ENCODE data around the gene C9orf152. TPM values are rescaled to one million over a fixed set of nuclear protein-coding genes. Genes with fewer than 3 reads are reported as not detected.

C9orf152 gene
- total and polyA plus RNA-seq, 4 donors = 0.08 to 0.29 (median 0.20) TPM; not detected in 1

DNA sequence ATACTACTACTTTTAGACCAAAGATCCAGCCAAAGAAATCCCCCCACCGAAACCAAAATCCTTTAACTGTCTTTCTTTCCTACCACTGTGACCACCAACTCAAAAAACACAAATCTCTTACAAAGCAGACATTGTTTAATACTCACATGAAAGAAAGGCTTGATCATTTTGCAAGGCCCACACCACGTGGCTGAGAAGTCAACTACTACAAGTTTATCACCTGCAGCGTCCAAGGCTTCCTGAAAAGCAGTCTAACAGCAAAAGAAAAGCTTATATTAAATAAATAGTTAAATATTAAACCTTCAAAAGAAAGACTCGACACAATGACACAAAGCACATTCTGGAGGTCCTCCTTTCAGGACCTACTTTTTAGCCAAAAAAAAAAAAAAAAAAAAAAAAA lies 43.3 kb upstream of the C9orf152 start:
- no peaks in the 10 kb centered on the region for H3K27me3 ChIP-seq (ENCODE audit: control insufficient read depth in 4 of 4, insufficient read depth in 4 of 4, low read length in 3 of 4)
- H3K36me3 ChIP-seq (ENCODE audit: control insufficient read depth in 4 of 4, insufficient read depth in 3 of 4, low read depth in 1 of 4, low read length in 3 of 4) = peaks cover 2 to 23% (median 9%) of the 10 kb centered on the region in 4 donors
- TF ChIP-seq, protein P1, sequence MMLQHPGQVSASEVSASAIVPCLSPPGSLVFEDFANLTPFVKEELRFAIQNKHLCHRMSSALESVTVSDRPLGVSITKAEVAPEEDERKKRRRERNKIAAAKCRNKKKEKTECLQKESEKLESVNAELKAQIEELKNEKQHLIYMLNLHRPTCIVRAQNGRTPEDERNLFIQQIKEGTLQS (IDR thresholded peaks at IDR 0.05) = no peak
- no peak for TF ChIP-seq JUND (IDR thresholded peaks at IDR 0.05)
- TF ChIP-seq HNF4G (IDR thresholded peaks at IDR 0.05) = no peak
- TF ChIP-seq HNF4A (conservative IDR thresholded peaks at IDR 0.05) = no peak
- no peak for TF ChIP-seq TAF1 (conservative IDR thresholded peaks at IDR 0.05)
- no peak for TF ChIP-seq NR2F2 (IDR thresholded peaks at IDR 0.05)
- TF ChIP-seq, protein P2, sequence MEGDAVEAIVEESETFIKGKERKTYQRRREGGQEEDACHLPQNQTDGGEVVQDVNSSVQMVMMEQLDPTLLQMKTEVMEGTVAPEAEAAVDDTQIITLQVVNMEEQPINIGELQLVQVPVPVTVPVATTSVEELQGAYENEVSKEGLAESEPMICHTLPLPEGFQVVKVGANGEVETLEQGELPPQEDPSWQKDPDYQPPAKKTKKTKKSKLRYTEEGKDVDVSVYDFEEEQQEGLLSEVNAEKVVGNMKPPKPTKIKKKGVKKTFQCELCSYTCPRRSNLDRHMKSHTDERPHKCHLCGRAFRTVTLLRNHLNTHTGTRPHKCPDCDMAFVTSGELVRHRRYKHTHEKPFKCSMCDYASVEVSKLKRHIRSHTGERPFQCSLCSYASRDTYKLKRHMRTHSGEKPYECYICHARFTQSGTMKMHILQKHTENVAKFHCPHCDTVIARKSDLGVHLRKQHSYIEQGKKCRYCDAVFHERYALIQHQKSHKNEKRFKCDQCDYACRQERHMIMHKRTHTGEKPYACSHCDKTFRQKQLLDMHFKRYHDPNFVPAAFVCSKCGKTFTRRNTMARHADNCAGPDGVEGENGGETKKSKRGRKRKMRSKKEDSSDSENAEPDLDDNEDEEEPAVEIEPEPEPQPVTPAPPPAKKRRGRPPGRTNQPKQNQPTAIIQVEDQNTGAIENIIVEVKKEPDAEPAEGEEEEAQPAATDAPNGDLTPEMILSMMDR (IDR thresholded peaks at IDR 0.05; ENCODE audit: low read depth, low read length, missing input control) = no peak
- no peak for TF ChIP-seq RXRA (IDR thresholded peaks at IDR 0.05)
- TF ChIP-seq, protein P3, sequence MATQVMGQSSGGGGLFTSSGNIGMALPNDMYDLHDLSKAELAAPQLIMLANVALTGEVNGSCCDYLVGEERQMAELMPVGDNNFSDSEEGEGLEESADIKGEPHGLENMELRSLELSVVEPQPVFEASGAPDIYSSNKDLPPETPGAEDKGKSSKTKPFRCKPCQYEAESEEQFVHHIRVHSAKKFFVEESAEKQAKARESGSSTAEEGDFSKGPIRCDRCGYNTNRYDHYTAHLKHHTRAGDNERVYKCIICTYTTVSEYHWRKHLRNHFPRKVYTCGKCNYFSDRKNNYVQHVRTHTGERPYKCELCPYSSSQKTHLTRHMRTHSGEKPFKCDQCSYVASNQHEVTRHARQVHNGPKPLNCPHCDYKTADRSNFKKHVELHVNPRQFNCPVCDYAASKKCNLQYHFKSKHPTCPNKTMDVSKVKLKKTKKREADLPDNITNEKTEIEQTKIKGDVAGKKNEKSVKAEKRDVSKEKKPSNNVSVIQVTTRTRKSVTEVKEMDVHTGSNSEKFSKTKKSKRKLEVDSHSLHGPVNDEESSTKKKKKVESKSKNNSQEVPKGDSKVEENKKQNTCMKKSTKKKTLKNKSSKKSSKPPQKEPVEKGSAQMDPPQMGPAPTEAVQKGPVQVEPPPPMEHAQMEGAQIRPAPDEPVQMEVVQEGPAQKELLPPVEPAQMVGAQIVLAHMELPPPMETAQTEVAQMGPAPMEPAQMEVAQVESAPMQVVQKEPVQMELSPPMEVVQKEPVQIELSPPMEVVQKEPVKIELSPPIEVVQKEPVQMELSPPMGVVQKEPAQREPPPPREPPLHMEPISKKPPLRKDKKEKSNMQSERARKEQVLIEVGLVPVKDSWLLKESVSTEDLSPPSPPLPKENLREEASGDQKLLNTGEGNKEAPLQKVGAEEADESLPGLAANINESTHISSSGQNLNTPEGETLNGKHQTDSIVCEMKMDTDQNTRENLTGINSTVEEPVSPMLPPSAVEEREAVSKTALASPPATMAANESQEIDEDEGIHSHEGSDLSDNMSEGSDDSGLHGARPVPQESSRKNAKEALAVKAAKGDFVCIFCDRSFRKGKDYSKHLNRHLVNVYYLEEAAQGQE (IDR thresholded peaks at IDR 0.05) = no peak
- no peak for TF ChIP-seq GABPA (IDR thresholded peaks at IDR 0.05 in 1 of 2, conservative IDR thresholded peaks at IDR 0.05 in 1 of 2)
- no peak for TF ChIP-seq YY1 (IDR thresholded peaks at IDR 0.05)
- TF ChIP-seq RAD21 (IDR thresholded peaks at IDR 0.05) = no peak
- TF ChIP-seq FOXA2 (IDR thresholded peaks at IDR 0.05) = no peak
- TF ChIP-seq FOXA1 (IDR thresholded peaks at IDR 0.05) = no peak
- TF ChIP-seq EGR1 (IDR thresholded peaks at IDR 0.05; ENCODE audit: low read depth in 2 of 2) = no peak
- TF ChIP-seq, protein P4, sequence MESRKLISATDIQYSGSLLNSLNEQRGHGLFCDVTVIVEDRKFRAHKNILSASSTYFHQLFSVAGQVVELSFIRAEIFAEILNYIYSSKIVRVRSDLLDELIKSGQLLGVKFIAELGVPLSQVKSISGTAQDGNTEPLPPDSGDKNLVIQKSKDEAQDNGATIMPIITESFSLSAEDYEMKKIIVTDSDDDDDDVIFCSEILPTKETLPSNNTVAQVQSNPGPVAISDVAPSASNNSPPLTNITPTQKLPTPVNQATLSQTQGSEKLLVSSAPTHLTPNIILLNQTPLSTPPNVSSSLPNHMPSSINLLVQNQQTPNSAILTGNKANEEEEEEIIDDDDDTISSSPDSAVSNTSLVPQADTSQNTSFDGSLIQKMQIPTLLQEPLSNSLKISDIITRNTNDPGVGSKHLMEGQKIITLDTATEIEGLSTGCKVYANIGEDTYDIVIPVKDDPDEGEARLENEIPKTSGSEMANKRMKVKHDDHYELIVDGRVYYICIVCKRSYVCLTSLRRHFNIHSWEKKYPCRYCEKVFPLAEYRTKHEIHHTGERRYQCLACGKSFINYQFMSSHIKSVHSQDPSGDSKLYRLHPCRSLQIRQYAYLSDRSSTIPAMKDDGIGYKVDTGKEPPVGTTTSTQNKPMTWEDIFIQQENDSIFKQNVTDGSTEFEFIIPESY (IDR thresholded peaks at IDR 0.05) = no peak
- H3K9ac ChIP-seq (ENCODE audit: low read depth in 1 of 2, low read length in 2 of 2) = no peak overlapping the region
- no peak overlapping the region for H3K4me3 ChIP-seq (ENCODE audit: low read depth in 1 of 3, low read length in 3 of 3)
- H3K9me3 ChIP-seq (ENCODE audit: control insufficient read depth in 4 of 4, low read length in 3 of 4) = no peaks in the 10 kb centered on the region
- no peak overlapping the region for H3K27ac ChIP-seq (ENCODE audit: low read depth in 1 of 2, low read length in 2 of 2)
- DNase-seq (ENCODE audit: low spot score) = no peak
- 70% methylated on average over 4 of the region's 4 CpGs for WGBS
- H3K4me1 ChIP-seq (ENCODE audit: control insufficient read depth in 4 of 4, insufficient read depth in 4 of 4, low read length in 3 of 4) = peaks cover 0 to 26% (median 10%) of the 10 kb centered on the region in 4 donors

DNA sequence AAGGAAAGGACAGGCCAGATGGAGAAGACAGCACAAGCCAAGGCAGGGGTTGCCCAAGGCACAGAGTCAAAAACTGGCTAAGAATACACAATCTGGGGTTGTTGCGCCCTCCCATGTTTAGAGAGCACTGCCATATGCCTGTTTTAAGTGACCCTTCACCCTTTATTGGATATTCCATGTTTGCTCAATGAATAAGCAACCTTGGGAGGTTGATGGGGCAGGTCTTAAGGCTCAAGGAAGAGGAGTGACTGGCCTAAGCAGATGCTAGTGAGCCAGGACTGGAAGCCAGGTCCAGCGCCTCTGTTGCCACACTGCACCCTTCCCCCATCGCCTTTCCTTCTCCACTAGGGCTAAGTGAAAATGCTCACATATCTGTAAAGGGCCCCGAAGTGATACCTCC lies 41.6 kb upstream of the C9orf152 start:
- Histone ChIP-seq H3K27ac (ENCODE audit: low read depth in 1 of 2, low read length in 2 of 2) (no peak overlapping the region), H3K4me1 (ENCODE audit: control insufficient read depth in 4 of 4, insufficient read depth in 4 of 4, low read length in 3 of 4) (peaks cover 0 to 19% (median 4%) of the 10 kb centered on the region in 4 donors), H3K36me3 (ENCODE audit: control insufficient read depth in 4 of 4, insufficient read depth in 3 of 4, low read depth in 1 of 4, low read length in 3 of 4) (peaks cover 2 to 24% (median 9%) of the 10 kb centered on the region in 4 donors), H3K9ac (ENCODE audit: low read depth in 1 of 2, low read length in 2 of 2) (no peak overlapping the region), H3K27me3 (ENCODE audit: control insufficient read depth in 4 of 4, insufficient read depth in 4 of 4, low read length in 3 of 4) (no peaks in the 10 kb centered on the region), H3K4me3 (ENCODE audit: low read depth in 1 of 3, low read length in 3 of 3) (no peak overlapping the region), H3K9me3 (ENCODE audit: control insufficient read depth in 4 of 4, low read length in 3 of 4) (no peaks in the 10 kb centered on the region)
- WGBS = 93% methylated on average over 4 of the region's 4 CpGs
- DNase-seq (ENCODE audit: low spot score) = no peak
- TF ChIP-seq TAF1 (conservative IDR thresholded peaks at IDR 0.05) (no peak), HNF4A (conservative IDR thresholded peaks at IDR 0.05) (no peak), RAD21 (IDR thresholded peaks at IDR 0.05) (no peak), FOXA2 (IDR thresholded peaks at IDR 0.05) (no peak), YY1 (IDR thresholded peaks at IDR 0.05) (no peak), EGR1 (IDR thresholded peaks at IDR 0.05; ENCODE audit: low read depth in 2 of 2) (no peak), NR2F2 (IDR thresholded peaks at IDR 0.05) (no peak), SP1 (IDR thresholded peaks at IDR 0.05) (no peak)
- TF ChIP-seq, protein P2 (IDR thresholded peaks at IDR 0.05; ENCODE audit: low read depth, low read length, missing input control) = no peak
- TF ChIP-seq, protein P1 (IDR thresholded peaks at IDR 0.05) = no peak
- TF ChIP-seq, protein P5, sequence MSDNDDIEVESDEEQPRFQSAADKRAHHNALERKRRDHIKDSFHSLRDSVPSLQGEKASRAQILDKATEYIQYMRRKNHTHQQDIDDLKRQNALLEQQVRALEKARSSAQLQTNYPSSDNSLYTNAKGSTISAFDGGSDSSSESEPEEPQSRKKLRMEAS (IDR thresholded peaks at IDR 0.05) = no peak
